Measurements from ENCODE around the gene GMDS.
A peak's percentile ranks its signal among the peaks of the same experiment; 100 is the strongest.

Gene GMDS

GRCh38 chr6:2205396-2205795 is 40.0 kb downstream of the GMDS start:
- DNase-seq (ENCODE audit: low read depth in 2 of 2), result no peak

- DNase-seq (ENCODE audit: low read depth in 2 of 2), result no peak
These were observed 41.1 kb downstream of the GMDS start for GRCh38 chr6:2204272-2204671.

DNA sequence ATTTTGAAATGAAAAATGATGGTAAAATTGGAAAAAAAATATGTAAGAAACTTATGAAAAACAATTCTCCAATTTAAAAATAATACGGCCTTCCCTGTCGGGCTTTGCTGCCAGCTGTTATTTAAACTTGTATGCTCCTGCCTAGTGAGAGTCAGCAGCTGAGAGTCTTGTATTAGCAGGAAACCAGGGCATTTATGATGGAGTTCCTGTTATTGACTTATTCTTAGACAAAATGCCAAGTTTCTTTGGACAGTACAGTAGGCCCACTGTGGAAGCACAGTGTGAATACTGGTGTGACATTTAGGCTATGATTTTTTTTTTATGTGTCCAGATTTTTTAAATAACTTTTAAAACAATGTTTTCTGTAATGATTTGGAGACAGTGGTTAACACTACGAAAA is 42.1 kb downstream of the GMDS start:
- DNase-seq (ENCODE audit: low read depth in 2 of 2), result no peak

- DNase-seq (ENCODE audit: low read depth in 2 of 2), result no peak
These were observed 47.4 kb downstream of the GMDS start for GRCh38 chr6:2197984-2198383.

DNA sequence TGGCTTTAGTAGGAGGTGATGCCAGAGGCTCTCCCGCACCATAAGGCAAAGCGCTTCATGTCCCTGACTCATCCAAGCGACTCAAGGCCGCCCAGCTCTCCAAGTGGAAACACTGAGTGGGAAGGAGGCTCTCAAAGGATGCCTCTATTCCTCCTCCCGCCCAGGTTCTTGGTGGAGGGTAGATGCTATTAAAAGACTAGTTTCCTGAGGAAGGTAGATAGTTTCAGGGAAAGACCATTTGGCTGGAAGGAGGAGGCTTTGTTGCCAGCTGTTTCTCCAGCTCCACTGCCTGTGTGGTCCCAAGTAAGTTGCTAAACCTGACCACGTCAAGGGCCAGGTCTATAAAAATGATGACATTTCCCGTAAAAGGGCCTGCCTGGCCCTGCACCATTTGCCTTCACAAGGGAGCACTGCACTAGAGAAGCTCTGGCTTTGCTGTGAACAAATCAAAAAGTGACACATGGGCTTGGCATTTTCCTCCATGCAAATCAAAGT is 48.2 kb downstream of the GMDS start:
- DNase-seq (ENCODE audit: low read depth in 2 of 2), result no peak

- peak in 1 of 2 donors; percentile 7 for DNase-seq (ENCODE audit: low read depth in 2 of 2)
These were observed 49.2 kb downstream of the GMDS start for GRCh38 chr6:2196079-2196679.

DNA sequence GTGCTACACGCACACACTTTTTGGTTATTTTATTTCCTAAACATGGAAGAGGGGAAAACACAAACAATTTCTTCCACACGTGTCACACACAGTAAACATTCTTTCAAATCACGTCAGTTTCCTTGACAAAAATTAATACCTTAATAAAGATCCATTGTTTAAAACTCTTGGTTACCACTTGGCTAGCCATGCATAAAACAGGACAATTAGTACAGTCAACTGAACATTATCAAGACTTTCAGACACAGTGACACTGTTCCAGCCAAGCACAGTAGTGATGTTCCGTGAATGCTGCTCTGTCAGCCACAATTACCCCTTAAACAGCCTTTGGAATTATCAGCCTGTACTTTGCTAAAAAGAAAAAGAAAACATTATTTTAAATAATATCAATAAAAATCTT is 50.8 kb downstream of the GMDS start:
- no peak for DNase-seq (ENCODE audit: low read depth in 2 of 2)

GRCh38 chr6:2193931-2194330 is 51.5 kb downstream of the GMDS start:
- no peak for DNase-seq (ENCODE audit: low read depth in 2 of 2)

DNA sequence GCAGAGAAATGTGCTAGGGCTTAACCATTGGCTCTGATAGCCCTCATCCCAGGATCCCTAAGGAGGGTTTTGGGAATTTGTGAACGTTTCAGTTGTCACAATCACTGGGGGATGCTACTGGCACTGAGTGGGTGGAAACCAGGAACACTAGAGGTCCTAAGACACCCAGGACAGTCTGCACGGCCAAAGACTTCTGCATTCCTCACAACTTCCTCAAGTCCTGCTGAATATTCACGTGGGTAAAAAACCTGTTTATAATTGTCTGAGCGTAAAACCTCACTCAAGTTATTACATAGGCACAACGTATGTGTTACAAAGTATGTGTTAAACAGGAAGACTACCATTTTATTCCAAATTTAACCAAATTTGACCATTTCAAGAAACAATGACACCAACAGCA is 52.4 kb downstream of the GMDS start:
- no peak for DNase-seq (ENCODE audit: low read depth in 2 of 2)

DNA sequence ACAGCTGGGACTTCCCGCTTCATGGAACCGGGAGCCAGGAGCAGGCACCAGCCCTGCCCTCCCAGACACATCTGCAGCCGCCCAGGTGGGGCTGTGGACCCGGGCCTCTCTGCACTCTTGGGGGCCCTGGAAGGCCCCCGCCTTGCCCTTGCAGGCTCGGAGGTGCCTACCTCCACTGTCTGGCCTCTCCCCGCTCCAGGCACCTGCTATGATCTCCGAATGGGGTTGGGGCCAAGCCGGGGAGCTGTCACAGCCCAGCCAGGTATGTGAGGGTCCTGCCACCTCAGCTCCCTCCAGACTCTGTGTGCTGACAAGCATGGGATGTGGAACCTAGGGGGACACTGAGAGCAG is 54.0 kb downstream of the GMDS start:
- DNase-seq (ENCODE audit: low read depth in 2 of 2), result no peak

- no peak for DNase-seq (ENCODE audit: low read depth in 2 of 2)
These were observed 54.6 kb downstream of the GMDS start for GRCh38 chr6:2190661-2191389.

GRCh38 chr6:2188856-2189384 is 56.5 kb downstream of the GMDS start:
- DNase-seq (ENCODE audit: low read depth in 2 of 2), result no peak

GRCh38 chr6:2188397-2188796 is 57.0 kb downstream of the GMDS start:
- no peak for DNase-seq (ENCODE audit: low read depth in 2 of 2)

GRCh38 chr6:2187826-2188225 is 57.6 kb downstream of the GMDS start:
- no peak for DNase-seq (ENCODE audit: low read depth in 2 of 2)

- DNase-seq (ENCODE audit: low read depth in 2 of 2), result peak in 1 of 2 donors; percentile 20
These were observed 58.9 kb downstream of the GMDS start for GRCh38 chr6:2186516-2186915.

DNA sequence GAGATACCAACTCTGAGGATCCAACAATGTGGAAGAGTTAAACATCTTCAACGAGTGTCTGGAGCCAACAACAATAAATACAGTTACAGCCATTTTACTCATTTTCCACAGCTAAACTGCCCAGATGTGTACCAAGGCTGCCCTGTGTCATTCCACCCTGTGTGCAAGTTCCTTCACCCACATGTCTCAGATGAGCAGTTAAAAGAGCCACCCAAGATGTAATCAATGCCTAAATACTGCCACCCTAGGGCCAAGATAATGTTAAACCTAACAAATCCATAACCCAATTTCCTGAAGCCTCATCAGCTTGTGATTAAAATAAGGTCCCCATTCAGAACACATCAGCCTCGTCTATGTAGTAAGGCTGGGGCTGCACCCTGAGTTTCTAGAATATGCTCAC is 59.9 kb downstream of the GMDS start:
- no peak for DNase-seq (ENCODE audit: low read depth in 2 of 2)

GRCh38 chr6:2184700-2185455 is 60.5 kb downstream of the GMDS start:
- DNase-seq (ENCODE audit: low read depth in 2 of 2), result no peak

- no peak for DNase-seq (ENCODE audit: low read depth in 2 of 2)
These were observed 61.7 kb downstream of the GMDS start for GRCh38 chr6:2183752-2184151.

DNA sequence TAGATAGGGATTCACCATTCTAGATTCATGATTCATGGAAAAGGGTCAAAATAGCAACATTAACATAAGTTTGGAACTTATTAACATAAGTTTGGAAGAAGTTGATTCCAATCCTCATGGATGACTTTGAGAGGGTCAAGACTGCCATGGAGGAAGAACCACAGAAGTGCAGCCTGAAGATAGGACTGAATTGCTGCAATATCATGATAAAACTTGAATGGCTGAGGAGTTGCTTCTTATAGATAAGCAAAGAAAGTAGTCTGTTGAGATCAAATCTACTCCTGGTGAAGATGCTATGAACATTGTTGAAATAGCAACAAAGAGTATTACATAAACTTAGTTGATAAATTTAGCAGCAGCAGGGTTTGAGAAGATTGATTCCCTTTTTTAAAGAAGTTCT is 62.2 kb downstream of the GMDS start:
- DNase-seq (ENCODE audit: low read depth in 2 of 2), result no peak

GRCh38 chr6:2182251-2182650 is 63.2 kb downstream of the GMDS start:
- no peak for DNase-seq (ENCODE audit: low read depth in 2 of 2)

DNA sequence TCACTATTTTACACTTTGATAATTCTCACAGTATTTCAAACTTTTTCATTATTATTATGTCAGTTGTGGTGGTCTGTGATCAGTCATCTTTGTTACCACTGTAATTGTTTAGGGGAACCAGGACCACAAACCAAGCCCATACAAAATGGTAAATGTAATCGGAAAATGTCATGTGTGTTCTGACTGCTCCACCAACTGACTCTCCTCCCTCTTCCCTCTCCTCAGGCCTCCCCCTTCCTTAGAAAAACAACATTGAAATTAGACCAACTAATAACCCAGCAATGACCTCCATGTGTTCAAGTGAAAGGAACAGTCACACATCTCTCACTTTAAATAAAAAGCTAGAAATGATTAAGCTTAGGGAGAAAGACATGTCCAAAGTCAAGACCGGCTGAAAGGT is 63.8 kb downstream of the GMDS start:
- DNase-seq (ENCODE audit: low read depth in 2 of 2), result no peak

GRCh38 chr6:2179950-2180349 is 65.5 kb downstream of the GMDS start:
- DNase-seq (ENCODE audit: low read depth in 2 of 2), result no peak

DNA sequence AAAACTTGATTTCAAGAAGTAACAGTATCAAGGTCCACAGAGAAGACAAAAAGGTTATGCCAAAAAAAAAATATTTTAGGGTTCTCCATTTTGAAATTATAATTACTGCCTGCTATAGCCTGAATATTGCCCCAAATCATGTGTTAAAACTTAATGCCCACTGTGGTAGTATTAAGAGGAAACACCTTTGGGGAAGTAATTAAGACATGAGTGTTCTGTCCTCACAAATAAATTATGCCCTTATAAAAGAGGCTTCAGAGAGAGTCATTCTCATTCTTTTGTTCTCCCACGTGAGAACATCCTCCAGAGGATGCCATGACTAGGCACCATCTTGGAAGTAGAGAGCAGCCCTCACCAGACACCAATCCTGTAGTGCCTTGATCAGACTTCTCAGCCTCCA is 66.2 kb downstream of the GMDS start:
- no peak for DNase-seq (ENCODE audit: low read depth in 2 of 2)
